ENCODE data around the gene CMYA5. TPM values are rescaled to one million over a fixed set of nuclear protein-coding genes. Genes with fewer than 3 reads are reported as not detected.

CMYA5 gene
- total and polyA plus RNA-seq, 7 donors: 0.46 to 21.0 (median 5.2) TPM

DNA sequence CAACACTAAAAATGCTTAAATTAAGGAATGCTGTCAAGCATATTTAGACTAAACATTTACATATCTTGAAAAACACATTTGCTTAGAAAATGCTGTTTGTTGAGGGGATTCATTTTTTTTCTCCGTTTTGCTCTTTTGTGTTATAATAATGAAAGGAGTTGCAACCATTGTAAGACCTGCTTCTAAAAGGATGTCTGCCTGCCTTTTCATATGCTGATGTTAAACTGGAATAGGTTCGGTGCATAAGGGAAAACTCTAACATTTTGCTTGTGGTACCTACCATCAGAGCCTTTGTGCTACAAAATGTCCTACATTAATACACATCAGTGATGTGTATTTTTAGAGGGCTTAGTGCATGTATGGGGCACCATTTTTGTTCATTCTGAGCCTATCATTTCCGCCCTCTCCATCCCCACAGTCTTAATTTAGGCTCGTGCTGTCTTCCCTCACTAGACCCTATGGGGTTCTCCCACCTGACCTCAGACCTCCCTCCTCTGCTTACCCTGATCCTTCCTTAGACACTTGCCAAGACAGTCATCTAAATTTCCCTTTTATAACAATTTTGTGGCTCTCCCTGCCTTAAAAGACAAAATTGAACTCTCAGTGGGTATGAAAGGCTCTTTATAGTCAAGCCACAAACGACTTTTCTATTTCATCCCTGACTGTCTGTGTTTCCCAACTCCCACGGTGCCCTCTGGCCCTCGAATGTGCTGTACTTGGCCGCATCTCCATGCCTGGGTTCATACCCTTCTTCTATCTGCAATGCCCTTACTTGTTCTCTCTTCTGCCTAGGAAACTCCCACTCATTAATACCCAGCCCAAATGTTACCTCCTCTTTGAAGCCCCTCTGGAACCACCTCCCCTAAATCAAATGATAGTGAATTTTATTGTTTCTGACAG lies 61.2 kb downstream of the CMYA5 start:
- Histone ChIP-seq H3K4me3 (no peak overlapping the region), H3K27me3 (no peaks in the 10 kb centered on the region), H3K27ac (no peak overlapping the region), H3K9me3 (no peaks in the 10 kb centered on the region), H3K4me1 (no peaks in the 10 kb centered on the region), H3K36me3 (peaks cover 0 to 2% (median 0%) of the 10 kb centered on the region in 4 donors)
- intact Hi-C loops (cut with DNase I): no loop called here
- 85 to 88% methylated on average over 8 of the region's 8 CpGs for WGBS, 2 donors
- TF ChIP-seq, protein P1, sequence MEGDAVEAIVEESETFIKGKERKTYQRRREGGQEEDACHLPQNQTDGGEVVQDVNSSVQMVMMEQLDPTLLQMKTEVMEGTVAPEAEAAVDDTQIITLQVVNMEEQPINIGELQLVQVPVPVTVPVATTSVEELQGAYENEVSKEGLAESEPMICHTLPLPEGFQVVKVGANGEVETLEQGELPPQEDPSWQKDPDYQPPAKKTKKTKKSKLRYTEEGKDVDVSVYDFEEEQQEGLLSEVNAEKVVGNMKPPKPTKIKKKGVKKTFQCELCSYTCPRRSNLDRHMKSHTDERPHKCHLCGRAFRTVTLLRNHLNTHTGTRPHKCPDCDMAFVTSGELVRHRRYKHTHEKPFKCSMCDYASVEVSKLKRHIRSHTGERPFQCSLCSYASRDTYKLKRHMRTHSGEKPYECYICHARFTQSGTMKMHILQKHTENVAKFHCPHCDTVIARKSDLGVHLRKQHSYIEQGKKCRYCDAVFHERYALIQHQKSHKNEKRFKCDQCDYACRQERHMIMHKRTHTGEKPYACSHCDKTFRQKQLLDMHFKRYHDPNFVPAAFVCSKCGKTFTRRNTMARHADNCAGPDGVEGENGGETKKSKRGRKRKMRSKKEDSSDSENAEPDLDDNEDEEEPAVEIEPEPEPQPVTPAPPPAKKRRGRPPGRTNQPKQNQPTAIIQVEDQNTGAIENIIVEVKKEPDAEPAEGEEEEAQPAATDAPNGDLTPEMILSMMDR (IDR thresholded peaks at IDR 0.05): no peak
- no peak for TF ChIP-seq POLR2AphosphoS5 (IDR thresholded peaks at IDR 0.05)
- TF ChIP-seq EP300 (IDR thresholded peaks at IDR 0.05): no peak
- no peak for TF ChIP-seq POLR2A (IDR thresholded peaks at IDR 0.05)
- DNase-seq: no peak

- no peak for DNase-seq
- Histone ChIP-seq H3K9me3 (no peaks in the 10 kb centered on the region), H3K4me1 (no peaks in the 10 kb centered on the region), H3K36me3 (no peaks in the 10 kb centered on the region), H3K4me3 (no peak overlapping the region), H3K27me3 (no peaks in the 10 kb centered on the region), H3K27ac (no peak overlapping the region)
- 66 to 88% methylated on average over 1 of the region's 1 CpG for WGBS, 2 donors
- intact Hi-C loops (cut with DNase I): no loop called here
- no peak for TF ChIP-seq POLR2AphosphoS5 (IDR thresholded peaks at IDR 0.05)
- TF ChIP-seq, protein P1 (IDR thresholded peaks at IDR 0.05): no peak
Measured at GRCh38 chr5:79753092-79753491, 63.5 kb downstream of the CMYA5 start.

- H3K4me3 ChIP-seq: no peak overlapping the region
- no peak for TF ChIP-seq EP300 (IDR thresholded peaks at IDR 0.05)
- H3K27me3 ChIP-seq: no peaks in the 10 kb centered on the region
- H3K4me1 ChIP-seq: no peaks in the 10 kb centered on the region
- intact Hi-C loops (cut with DNase I): no loop called here
- H3K27ac ChIP-seq: no peak overlapping the region
- no peaks in the 10 kb centered on the region for H3K9me3 ChIP-seq
- WGBS, 2 donors: 53 to 80% methylated on average over 8 of the region's 8 CpGs
- no peaks in the 10 kb centered on the region for H3K36me3 ChIP-seq
- no peak for DNase-seq
Measured at GRCh38 chr5:79753877-79754645, 64.4 kb downstream of the CMYA5 start.

- no peaks in the 10 kb centered on the region for H3K27me3 ChIP-seq
- no peak for DNase-seq
- intact Hi-C loops (cut with DNase I): no loop called here
- no peaks in the 10 kb centered on the region for H3K4me1 ChIP-seq
- no peak for TF ChIP-seq POLR2AphosphoS5 (IDR thresholded peaks at IDR 0.05)
- TF ChIP-seq, protein P1 (IDR thresholded peaks at IDR 0.05): no peak
- no peak for TF ChIP-seq POLR2A (IDR thresholded peaks at IDR 0.05)
- no peak for TF ChIP-seq EP300 (IDR thresholded peaks at IDR 0.05)
- no peak overlapping the region for H3K27ac ChIP-seq
- no peak overlapping the region for H3K4me3 ChIP-seq
- no peaks in the 10 kb centered on the region for H3K36me3 ChIP-seq
- 70 to 83% methylated on average over 7 of the region's 7 CpGs for WGBS, 2 donors
- no peaks in the 10 kb centered on the region for H3K9me3 ChIP-seq
Measured at GRCh38 chr5:79754865-79755555, 65.4 kb downstream of the CMYA5 start.

- no peak overlapping the region for H3K4me3 ChIP-seq
- H3K9me3 ChIP-seq: no peaks in the 10 kb centered on the region
- intact Hi-C loops (cut with DNase I): no loop called here
- WGBS, 2 donors: 52 to 81% methylated on average over 4 of the region's 4 CpGs
- TF ChIP-seq POLR2AphosphoS5 (IDR thresholded peaks at IDR 0.05): no peak
- no peak for TF ChIP-seq POLR2A (IDR thresholded peaks at IDR 0.05)
- TF ChIP-seq, protein P1 (IDR thresholded peaks at IDR 0.05): no peak
- no peak for TF ChIP-seq EP300 (IDR thresholded peaks at IDR 0.05)
- H3K36me3 ChIP-seq: no peaks in the 10 kb centered on the region
- H3K27ac ChIP-seq: no peak overlapping the region
- DNase-seq: no peak
- no peaks in the 10 kb centered on the region for H3K27me3 ChIP-seq
- H3K4me1 ChIP-seq: no peaks in the 10 kb centered on the region
Measured at GRCh38 chr5:79756076-79756475, 66.4 kb downstream of the CMYA5 start.
